ENCODE results near the gene LDHAL6B. TPM values are rescaled to one million over a fixed set of nuclear protein-coding genes. Genes with fewer than 3 reads are reported as not detected.

Gene LDHAL6B
- total RNA-seq, 1 donor from 2014 or later: not detected

DNA sequence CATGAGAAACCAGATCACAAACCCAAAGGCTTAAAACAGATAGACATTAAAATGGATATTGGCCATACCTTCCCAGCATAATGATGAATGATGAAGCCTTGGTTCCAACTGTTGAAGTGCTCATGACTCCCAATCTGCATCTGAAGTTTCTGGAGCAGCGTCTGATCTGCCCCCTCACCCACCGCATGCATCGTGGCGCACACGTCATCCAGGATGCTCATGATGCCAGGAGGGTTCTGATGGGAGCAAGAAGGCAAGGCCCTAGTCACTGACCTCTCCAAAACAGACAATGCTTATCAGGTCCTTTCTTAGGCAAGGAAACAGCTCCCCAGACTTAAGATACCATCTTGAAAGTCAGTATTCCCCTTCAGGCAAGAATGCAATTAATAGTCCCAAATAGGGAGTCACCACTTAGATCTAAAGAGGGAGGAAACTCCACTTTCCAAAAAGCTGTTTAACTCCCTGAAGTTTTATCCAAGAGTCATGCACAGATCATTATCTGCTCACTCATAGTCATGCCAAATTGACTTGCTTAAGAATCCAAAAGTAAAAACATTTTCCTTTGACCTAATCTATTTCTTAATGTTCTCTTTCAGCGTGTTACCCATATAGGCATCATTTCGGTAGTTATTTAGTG, 2.1 kb downstream of the LDHAL6B start:
- peaks cover 49% of the 10 kb centered on the region for H3K36me3 Mint-ChIP-seq (ENCODE audit: low read depth)
- no peaks in the 10 kb centered on the region for H3K9me3 Mint-ChIP-seq
- no peak overlapping the region for H3K27ac Mint-ChIP-seq
- no peak for DNase-seq (ENCODE audit: low spot score)
- no peak overlapping the region for H3K4me3 Mint-ChIP-seq (ENCODE audit: low read depth)
- peaks cover 2% of the 10 kb centered on the region for H3K27me3 Mint-ChIP-seq (ENCODE audit: low read depth)
- intact Hi-C loops (cut with micrococcal nuclease): no loop called here
- H3K4me1 Mint-ChIP-seq (ENCODE audit: low read depth): peaks cover 5% of the 10 kb centered on the region

DNA sequence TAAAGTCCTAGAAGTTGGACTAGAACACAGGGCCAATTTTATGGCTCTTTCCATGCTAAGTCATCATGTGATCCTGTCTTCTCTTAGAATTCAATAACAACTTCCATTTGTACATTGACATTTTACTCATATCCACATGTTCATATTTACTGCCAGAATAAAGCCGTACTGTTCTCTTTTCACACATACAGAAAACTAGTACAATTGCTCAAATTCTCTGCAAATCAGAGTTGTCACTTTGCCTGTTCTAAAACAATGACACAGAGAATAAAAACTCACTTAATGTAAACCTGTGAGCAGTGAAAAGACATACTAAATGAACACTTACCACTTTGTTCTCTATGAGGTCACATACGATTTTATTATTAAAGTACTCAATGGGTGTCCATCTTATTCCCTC, 3.5 kb downstream of the LDHAL6B start:
- intact Hi-C loops (cut with micrococcal nuclease): no loop called here
- Mint-ChIP-seq H3K4me1 (ENCODE audit: low read depth) (peaks cover 5% of the 10 kb centered on the region), H3K27me3 (ENCODE audit: low read depth) (peaks cover 5% of the 10 kb centered on the region), H3K4me3 (ENCODE audit: low read depth) (no peak overlapping the region), H3K9me3 (no peaks in the 10 kb centered on the region), H3K36me3 (ENCODE audit: low read depth) (peaks cover 41% of the 10 kb centered on the region), H3K27ac (no peak overlapping the region)
- DNase-seq (ENCODE audit: low spot score): no peak

- Mint-ChIP-seq H3K27ac (no peak overlapping the region), H3K4me3 (ENCODE audit: low read depth) (no peak overlapping the region), H3K36me3 (ENCODE audit: low read depth) (peaks cover 26% of the 10 kb centered on the region), H3K4me1 (ENCODE audit: low read depth) (peaks cover 3% of the 10 kb centered on the region), H3K9me3 (no peaks in the 10 kb centered on the region), H3K27me3 (ENCODE audit: low read depth) (peaks cover 3% of the 10 kb centered on the region)
- intact Hi-C loops (cut with micrococcal nuclease): no loop called here
- DNase-seq (ENCODE audit: low spot score): no peak
Measured at GRCh38 chr15:59216911-59217310, 10.3 kb downstream of the LDHAL6B start.

DNA sequence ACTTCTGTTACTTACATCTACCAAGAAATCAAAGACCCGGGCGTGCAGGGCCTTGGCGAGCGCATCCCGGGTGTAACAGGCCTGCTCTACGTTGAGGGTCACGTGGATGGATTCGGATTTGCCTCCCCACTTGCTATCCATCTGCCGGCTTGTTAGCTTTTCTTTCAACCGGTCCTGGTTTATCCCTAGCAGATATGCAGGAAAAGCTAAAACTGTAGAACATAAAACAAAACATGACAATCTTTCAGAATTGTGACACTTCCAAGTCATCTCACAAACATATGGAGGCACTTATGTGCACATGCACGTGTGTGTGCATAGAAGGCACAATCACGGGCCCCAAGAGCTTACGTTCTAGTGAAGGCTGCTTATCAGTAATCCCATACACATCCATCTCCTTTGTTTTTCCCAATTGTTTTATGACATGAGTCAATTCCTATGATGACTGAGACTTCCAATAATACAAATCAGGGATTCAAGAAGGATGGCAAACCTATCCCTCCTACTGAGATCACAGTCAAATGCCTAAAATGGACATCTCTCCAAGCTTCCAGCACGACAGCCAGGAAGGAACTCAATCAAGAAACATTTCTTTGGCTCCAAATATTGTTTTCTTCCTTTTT, 11.3 kb downstream of the LDHAL6B start:
- intact Hi-C loops (cut with micrococcal nuclease): no loop called here
- no peak overlapping the region for H3K4me3 Mint-ChIP-seq (ENCODE audit: low read depth)
- peaks cover 34% of the 10 kb centered on the region for H3K36me3 Mint-ChIP-seq (ENCODE audit: low read depth)
- no peaks in the 10 kb centered on the region for H3K9me3 Mint-ChIP-seq
- no peak overlapping the region for H3K27ac Mint-ChIP-seq
- peaks cover 2% of the 10 kb centered on the region for H3K27me3 Mint-ChIP-seq (ENCODE audit: low read depth)
- no peak for DNase-seq (ENCODE audit: low spot score)
- H3K4me1 Mint-ChIP-seq (ENCODE audit: low read depth): peaks cover 6% of the 10 kb centered on the region

- intact Hi-C loops (cut with micrococcal nuclease): no loop called here
- Mint-ChIP-seq H3K36me3 (ENCODE audit: low read depth) (peaks cover 35% of the 10 kb centered on the region), H3K4me3 (ENCODE audit: low read depth) (no peak overlapping the region), H3K4me1 (ENCODE audit: low read depth) (peaks cover 6% of the 10 kb centered on the region), H3K9me3 (no peaks in the 10 kb centered on the region), H3K27ac (no peak overlapping the region), H3K27me3 (ENCODE audit: low read depth) (peaks cover 2% of the 10 kb centered on the region)
- DNase-seq (ENCODE audit: low spot score): no peak
Measured at GRCh38 chr15:59218710-59219109, 12.1 kb downstream of the LDHAL6B start.

GRCh38 chr15:59221511-59222505, 15.2 kb downstream of the LDHAL6B start:
- Mint-ChIP-seq H3K4me1 (ENCODE audit: low read depth) (peaks cover 8% of the 10 kb centered on the region), H3K9me3 (no peaks in the 10 kb centered on the region), H3K27ac (no peak overlapping the region), H3K27me3 (ENCODE audit: low read depth) (no peaks in the 10 kb centered on the region), H3K36me3 (ENCODE audit: low read depth) (peaks cover 26% of the 10 kb centered on the region), H3K4me3 (ENCODE audit: low read depth) (no peak overlapping the region)
- DNase-seq (ENCODE audit: low spot score): no peak
- intact Hi-C loops (cut with micrococcal nuclease): no loop called here

DNA sequence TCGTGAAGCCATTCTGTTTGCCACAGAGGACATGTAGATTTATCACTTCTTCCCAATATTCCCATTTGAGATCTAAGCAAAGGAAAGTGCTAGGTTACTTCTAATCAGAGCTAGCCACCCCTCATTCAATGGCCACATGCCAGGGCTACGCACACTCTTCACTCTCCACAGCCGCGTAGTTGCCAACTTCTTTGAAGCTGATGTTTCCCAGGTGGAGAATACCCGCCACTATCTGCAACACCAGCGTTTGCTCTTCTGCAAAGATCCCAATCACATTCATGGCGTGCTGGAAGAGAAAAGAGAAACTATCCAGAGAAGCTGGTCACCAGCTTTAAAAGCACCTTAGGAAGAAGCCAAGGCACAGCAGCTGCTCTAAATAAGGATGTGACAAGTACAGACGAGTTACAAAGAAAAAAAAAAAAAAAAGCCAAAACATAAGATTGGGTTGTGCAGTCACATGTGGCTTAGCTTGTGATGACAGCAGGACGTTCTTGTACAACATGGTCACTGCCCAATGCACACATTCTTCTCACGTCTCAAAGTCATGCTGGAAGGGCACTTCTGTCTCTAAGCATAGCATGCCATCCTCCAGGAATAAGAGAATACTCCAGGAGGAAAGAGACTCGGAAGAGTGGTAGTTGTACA, 16.4 kb downstream of the LDHAL6B start:
- no peaks in the 10 kb centered on the region for H3K27me3 Mint-ChIP-seq (ENCODE audit: low read depth)
- H3K27ac Mint-ChIP-seq: no peak overlapping the region
- no peak overlapping the region for H3K4me3 Mint-ChIP-seq (ENCODE audit: low read depth)
- intact Hi-C loops (cut with micrococcal nuclease): no loop called here
- H3K9me3 Mint-ChIP-seq: no peaks in the 10 kb centered on the region
- peaks cover 31% of the 10 kb centered on the region for H3K36me3 Mint-ChIP-seq (ENCODE audit: low read depth)
- peaks cover 10% of the 10 kb centered on the region for H3K4me1 Mint-ChIP-seq (ENCODE audit: low read depth)
- DNase-seq (ENCODE audit: low spot score): no peak

- no peak overlapping the region for H3K27ac Mint-ChIP-seq
- no peak for DNase-seq (ENCODE audit: low spot score)
- H3K4me1 Mint-ChIP-seq (ENCODE audit: low read depth): peaks cover 10% of the 10 kb centered on the region
- H3K4me3 Mint-ChIP-seq (ENCODE audit: low read depth): no peak overlapping the region
- H3K27me3 Mint-ChIP-seq (ENCODE audit: low read depth): no peaks in the 10 kb centered on the region
- peaks cover 28% of the 10 kb centered on the region for H3K36me3 Mint-ChIP-seq (ENCODE audit: low read depth)
- no peaks in the 10 kb centered on the region for H3K9me3 Mint-ChIP-seq
- intact Hi-C loops (cut with micrococcal nuclease): no loop called here
Measured at GRCh38 chr15:59223736-59224135, 17.1 kb downstream of the LDHAL6B start.

DNA sequence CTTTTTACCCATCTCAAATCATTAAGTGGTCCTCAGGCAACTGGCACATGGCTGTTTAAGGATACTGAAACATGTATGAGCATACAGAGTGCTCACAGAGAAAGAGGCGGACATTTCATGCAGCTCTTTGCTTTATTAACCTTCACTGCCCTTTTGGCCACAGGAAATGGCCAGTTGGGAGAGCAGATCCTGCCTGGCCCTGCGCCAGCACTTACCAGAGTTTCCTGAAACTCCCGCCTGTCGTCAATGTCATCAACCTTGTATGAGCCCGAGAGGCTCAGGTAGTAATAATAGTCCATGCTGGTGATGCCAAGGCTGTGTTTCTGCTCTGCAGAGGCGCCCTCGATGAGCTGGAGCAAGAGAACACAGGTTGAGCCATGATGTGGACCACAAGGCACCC, 17.8 kb downstream of the LDHAL6B start:
- H3K27me3 Mint-ChIP-seq (ENCODE audit: low read depth): no peaks in the 10 kb centered on the region
- H3K4me3 Mint-ChIP-seq (ENCODE audit: low read depth): no peak overlapping the region
- peaks cover 27% of the 10 kb centered on the region for H3K36me3 Mint-ChIP-seq (ENCODE audit: low read depth)
- H3K27ac Mint-ChIP-seq: no peak overlapping the region
- no peaks in the 10 kb centered on the region for H3K9me3 Mint-ChIP-seq
- no peak for DNase-seq (ENCODE audit: low spot score)
- peaks cover 10% of the 10 kb centered on the region for H3K4me1 Mint-ChIP-seq (ENCODE audit: low read depth)
- intact Hi-C loops (cut with micrococcal nuclease): no loop called here

GRCh38 chr15:59227021-59227420, 20.4 kb downstream of the LDHAL6B start:
- Mint-ChIP-seq H3K36me3 (ENCODE audit: low read depth) (peaks cover 18% of the 10 kb centered on the region), H3K27me3 (ENCODE audit: low read depth) (peaks cover under 1% of the 10 kb centered on the region), H3K27ac (no peak overlapping the region), H3K4me1 (ENCODE audit: low read depth) (peaks cover 5% of the 10 kb centered on the region), H3K9me3 (no peaks in the 10 kb centered on the region), H3K4me3 (ENCODE audit: low read depth) (no peak overlapping the region)
- no peak for DNase-seq (ENCODE audit: low spot score)
- intact Hi-C loops (cut with micrococcal nuclease): no loop called here

DNA sequence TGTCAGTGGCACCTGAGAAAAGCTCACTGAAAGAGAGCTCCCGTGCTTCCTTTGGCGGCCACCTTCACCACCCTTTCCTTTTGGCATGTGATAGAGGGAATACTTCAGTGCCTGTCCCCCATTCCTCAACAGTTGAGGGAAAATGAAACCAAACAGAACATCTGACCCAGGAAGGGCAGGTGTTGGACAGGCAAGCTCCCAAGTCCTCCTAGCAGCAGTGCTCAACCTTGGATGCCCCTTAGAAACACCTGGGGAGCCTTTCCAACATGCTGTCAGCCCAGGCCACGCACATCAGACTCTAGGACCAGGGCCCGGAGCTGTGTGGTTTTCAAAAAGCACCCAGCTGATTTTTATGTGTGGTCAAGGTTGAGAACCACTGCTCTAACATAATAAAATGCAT, 22.4 kb downstream of the LDHAL6B start:
- H3K4me1 Mint-ChIP-seq (ENCODE audit: low read depth): peaks cover 4% of the 10 kb centered on the region
- intact Hi-C loops (cut with micrococcal nuclease): no loop called here
- no peaks in the 10 kb centered on the region for H3K9me3 Mint-ChIP-seq
- H3K27ac Mint-ChIP-seq: no peak overlapping the region
- no peak overlapping the region for H3K4me3 Mint-ChIP-seq (ENCODE audit: low read depth)
- peaks cover 15% of the 10 kb centered on the region for H3K36me3 Mint-ChIP-seq (ENCODE audit: low read depth)
- H3K27me3 Mint-ChIP-seq (ENCODE audit: low read depth): peaks cover 2% of the 10 kb centered on the region
- DNase-seq (ENCODE audit: low spot score): no peak

DNA sequence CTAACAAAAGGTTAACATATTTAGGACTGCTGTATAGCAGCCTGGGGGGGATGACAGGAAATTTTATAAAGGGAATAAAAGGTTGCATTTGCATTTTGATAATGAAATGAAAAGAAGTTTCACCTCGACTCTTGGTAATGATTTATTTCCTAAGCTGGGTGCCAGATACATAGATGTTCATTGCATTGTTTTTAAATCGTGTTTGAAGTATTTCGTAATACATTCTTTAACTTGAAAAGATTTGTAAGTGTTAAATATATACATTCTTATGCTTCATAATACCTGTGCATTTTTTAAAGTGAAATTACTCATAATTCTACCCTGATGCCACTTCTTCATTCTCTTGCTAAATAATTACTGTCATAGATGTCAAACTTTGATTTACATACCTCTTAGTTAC, 22.8 kb downstream of the LDHAL6B start:
- intact Hi-C loops (cut with micrococcal nuclease): no loop called here
- H3K4me3 Mint-ChIP-seq (ENCODE audit: low read depth): no peak overlapping the region
- H3K36me3 Mint-ChIP-seq (ENCODE audit: low read depth): peaks cover 15% of the 10 kb centered on the region
- H3K27me3 Mint-ChIP-seq (ENCODE audit: low read depth): peaks cover 2% of the 10 kb centered on the region
- H3K27ac Mint-ChIP-seq: no peak overlapping the region
- no peak for DNase-seq (ENCODE audit: low spot score)
- H3K9me3 Mint-ChIP-seq: no peaks in the 10 kb centered on the region
- peaks cover 4% of the 10 kb centered on the region for H3K4me1 Mint-ChIP-seq (ENCODE audit: low read depth)
